HCT116 (cell line): Measurements from ENCODE around the gene FST. TPM values are rescaled to one million over a fixed set of nuclear protein-coding genes. Genes with fewer than 3 reads are reported as not detected.

Source experiments
- ATAC-seq: fragments of 200-7000 bp; cut with Tn5 transposase; 2 replicates; pipeline ENCODE4 v1.9.1; 2020; ENCODE audit warnings: mild to moderate bottlenecking, moderate library complexity
- BruUV-seq: library from RNA; stranded (reverse); fragments of 400-500 nt; replicated peaks from 2 replicates; lab custom pipeline; 2021; lab: Mats Ljungman, UMichigan
- CTCF ChIA-PET: fragments of 300-600 bp; sonication (Branson Sonifier 250); formaldehyde crosslinking; loops from one replicate; lab custom pipeline; 2021; ENCODE audit warnings: antibody characterized with exemption; lab: Charles Lee
- POLR2A ChIA-PET: fragments of 300-600, 350-600 bp; sonication (Branson Sonifier 250); formaldehyde crosslinking; loops from one replicate; lab custom pipeline; 2021; ENCODE audit warnings: antibody characterized with exemption; lab: Charles Lee
- RAD21 ChIA-PET, 2 experiments: fragments of 300-600 bp; sonication (Branson Sonifier 250); formaldehyde crosslinking; loops; one replicate each; lab custom pipeline; 2023; ENCODE audit warnings: low total read pairs in 2 of 2; ENCODE audit not compliant: uncharacterized antibody in 2 of 2, unreplicated experiment in 2 of 2, low non-redundant PET in 1 of 2; lab: Charles Lee
- DNase-seq: peaks from one replicate; pipeline ENCODE4 v3.0.0-alpha.2; 2010; ENCODE audit warnings: low read depth, low spot score
- H2AFZ ChIP-seq: fragments of 200-600 bp; shearing (Covaris generic), sonication (generic); 2 replicates; pipeline ENCODE4 v1.6.1; 2017; ENCODE audit warnings: low read depth, mixed run types, mixed read lengths, antibody characterized with exemption, low read length; ENCODE audit not compliant: poor library complexity, severe bottlenecking
- H3K27ac ChIP-seq: 2 replicates; pipeline ENCODE4 v1.5.1; 2012; ENCODE audit warnings: low read depth, low read length
- H3K27me3 ChIP-seq: fragments of 200-600 bp; sonication (generic); 2 replicates; pipeline ENCODE4 v1.6.1; 2016; ENCODE audit warnings: mixed run types, low read length, mixed read lengths; ENCODE audit not compliant: insufficient read depth
- H3K36me3 ChIP-seq, 2 experiments: fragments of 200-500 bp in 1 of 2; fragments of 200-600 bp in 1 of 2; sonication (Bioruptor generic) in 1 of 2; sonication (generic) in 1 of 2; 2 replicates each; pipeline versions ENCODE4 v1.5.1 to v1.6.1; 2014 to 2016; ENCODE audit warnings: low read length in 2 of 2, inconsistent platforms in 1 of 2, mixed read lengths in 1 of 2, mixed run types in 1 of 2; ENCODE audit not compliant: insufficient read depth in 2 of 2, control insufficient read depth in 1 of 2
- H3K4me1 ChIP-seq, 2 experiments: fragments of 200-600 bp in 1 of 2; sonication (generic) in 1 of 2; 2 replicates each; pipeline versions ENCODE4 v1.5.1 to v1.6.1; 2012 to 2017; ENCODE audit warnings: low read length in 2 of 2, inconsistent platforms in 1 of 2, mild to moderate bottlenecking in 1 of 2, mixed read lengths in 1 of 2, mixed run types in 1 of 2, moderate library complexity in 1 of 2; ENCODE audit not compliant: insufficient read depth in 2 of 2, control insufficient read depth in 1 of 2
- H3K4me2 ChIP-seq: fragments of 200-600 bp; sonication (generic); 2 replicates; pipeline ENCODE4 v1.6.1; 2017; ENCODE audit warnings: mixed run types, low read length, mixed read lengths
- H3K4me3 ChIP-seq, 2 experiments: fragments of 200-600 bp in 1 of 2; sonication (generic) in 1 of 2; replicated peaks in 1 of 2; 2 replicates each; pipeline ENCODE4 v1.5.1; 2011 to 2016; ENCODE audit warnings: low read length in 2 of 2, control low read depth in 1 of 2, low read depth in 1 of 2, mild to moderate bottlenecking in 1 of 2, mixed read lengths in 1 of 2, mixed run types in 1 of 2
- H3K79me2 ChIP-seq: fragments of 200-600 bp; sonication (generic); 2 replicates; pipeline ENCODE4 v1.6.1; 2017; ENCODE audit warnings: mild to moderate bottlenecking, mixed run types, low read length, moderate library complexity, mixed read lengths; ENCODE audit not compliant: insufficient read depth
- H3K9ac ChIP-seq: fragments of 200-600 bp; sonication (generic); 2 replicates; pipeline ENCODE4 v1.6.1; 2016; ENCODE audit warnings: low read length, mixed read lengths
- H3K9me2 ChIP-seq: fragments of 200-600 bp; sonication (generic), shearing (Covaris generic); 2 replicates; pipeline ENCODE4 v1.6.1; 2017; ENCODE audit warnings: mixed run types, mild to moderate bottlenecking, moderate library complexity; ENCODE audit not compliant: insufficient read depth
- H3K9me3 ChIP-seq, 2 experiments: fragments of 200-500 bp in 1 of 2; fragments of 200-600 bp in 1 of 2; sonication (Bioruptor generic) in 1 of 2; sonication (generic) in 1 of 2; 2 replicates each; pipeline ENCODE4 v1.6.1; 2014 to 2017; ENCODE audit warnings: low read length in 2 of 2, mixed read lengths in 2 of 2, inconsistent platforms in 1 of 2, low read depth in 1 of 2, mild to moderate bottlenecking in 1 of 2, mixed run types in 1 of 2, moderate library complexity in 1 of 2; ENCODE audit not compliant: control insufficient read depth in 1 of 2, insufficient read depth in 1 of 2
- H4K20me1 ChIP-seq: fragments of 200-600 bp; sonication (generic), shearing (Covaris generic); 2 replicates; pipeline ENCODE4 v1.6.1; 2017; ENCODE audit warnings: mixed run types, mild to moderate bottlenecking, moderate library complexity; ENCODE audit not compliant: insufficient read depth
- CBX3 ChIP-seq: IDR thresholded peaks from 2 replicates; pipeline ENCODE4 v1.6.1; 2012; ENCODE audit warnings: low read depth
- EZH2 ChIP-seq: fragments of 200-600 bp; sonication (generic); IDR thresholded peaks from 2 replicates; pipeline ENCODE4 v1.6.1; 2017; ENCODE audit warnings: antibody characterized with exemption, mixed run types
- JUND ChIP-seq: IDR thresholded peaks from 2 replicates; pipeline ENCODE4 v1.6.1; 2012
- POLR2A ChIP-seq: IDR thresholded peaks from 2 replicates; pipeline ENCODE4 v1.7.0; 2011; ENCODE audit warnings: borderline replicate concordance; ENCODE audit not compliant: insufficient read depth, insufficient read length; ENCODE audit errors: extremely low read depth
- SIN3A ChIP-seq: IDR thresholded peaks from 2 replicates; pipeline ENCODE4 v1.6.1; 2012; ENCODE audit warnings: low read depth
- ZNF274 ChIP-seq: fragments of 200-500 bp; sonication (Bioruptor generic); IDR thresholded peaks from 2 replicates; pipeline ENCODE4 v1.6.1; 2014; ENCODE audit warnings: mild to moderate bottlenecking, low read depth, low read length, inconsistent platforms
- intact Hi-C: fragments of 100-400 bp; cut with micrococcal nuclease; formaldehyde crosslinking; loops from 2 replicates; pipeline ENCODE4 v1.10.0; 2022
- total RNA-seq: library from RNA; stranded (reverse); gene quantifications from one replicate; pipeline ENCODE4 v1.2.1, GENCODE V29; 2021; ENCODE audit not compliant: unreplicated experiment
- TF ChIP-seq, protein P1 (sequence below): IDR thresholded peaks from 2 replicates; pipeline ENCODE4 v1.6.1; 2012; ENCODE audit warnings: low read depth
- TF ChIP-seq, protein P2 (sequence below): IDR thresholded peaks from 2 replicates; pipeline ENCODE4 v1.6.1; 2012
- TF ChIP-seq, protein P3 (sequence below), 3 experiments: fragments of 200-600 bp in 1 of 3; sonication (generic) in 1 of 3; IDR thresholded peaks in 2 of 3; conservative IDR thresholded peaks in 1 of 3; 2 replicates each; pipeline ENCODE4 v1.5.1; 2012 to 2017; ENCODE audit warnings: low read depth in 2 of 3, low read length in 2 of 3, antibody characterized with exemption in 1 of 3, borderline replicate concordance in 1 of 3, control low read depth in 1 of 3, mild to moderate bottlenecking in 1 of 3, mixed read lengths in 1 of 3, mixed run types in 1 of 3, moderate library complexity in 1 of 3; ENCODE audit not compliant: insufficient read depth in 1 of 3

Gene FST
- total RNA-seq, 1 experiment from 2014 or later: 0.34 TPM

DNA sequence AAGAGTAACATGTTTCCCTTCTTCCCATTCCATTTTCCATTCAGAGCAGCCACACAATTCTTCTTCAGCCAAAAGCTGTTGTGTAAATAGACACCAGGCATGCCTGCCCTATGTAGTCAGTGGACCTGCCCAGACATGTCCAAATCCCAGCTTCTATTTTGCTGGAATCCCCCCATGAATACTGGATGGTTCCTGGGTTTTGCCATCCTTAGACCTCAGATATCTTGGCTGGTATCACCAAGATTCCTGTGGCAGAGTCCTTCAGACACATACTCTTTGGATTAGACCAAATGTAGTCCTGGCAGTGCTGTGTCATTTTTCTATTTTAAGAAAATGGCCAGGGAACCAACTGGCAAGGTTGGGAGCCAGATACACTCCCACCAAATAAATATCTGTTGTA lies 10.3 kb downstream of the FST start:
- BruUV-seq: no TSS peak
- ChIA-PET RAD21 (no interaction called here), POLR2A (interaction anchor here (1.6 kb wide), 1 partner anchor 9 kb away, joined by 3 read pairs; no protein-coding TSS in a partner anchor), CTCF (no interaction called here)
- Histone ChIP-seq H4K20me1 (no peaks in the 10 kb centered on the region), H2AFZ (peak overlapping the region; percentile 65), H3K27me3 (no peaks in the 10 kb centered on the region), H3K4me3 (no peak overlapping the region), H3K9me2 (no peaks in the 10 kb centered on the region), H3K9me3 (no peaks in the 10 kb centered on the region), H3K36me3 (no peaks in the 10 kb centered on the region), H3K79me2 (no peaks in the 10 kb centered on the region), H3K9ac (no peak overlapping the region), H3K4me2 (peak overlapping the region; percentile 13; the same call in 1 of the 2 replicates), H3K27ac (no peak overlapping the region), H3K4me1 (peaks cover 2 to 8% of the 10 kb centered on the region in 2 experiments; a peak in 2 of 4 replicates)
- intact Hi-C loops: no loop called here
- no peak for DNase-seq
- TF ChIP-seq, protein P1, sequence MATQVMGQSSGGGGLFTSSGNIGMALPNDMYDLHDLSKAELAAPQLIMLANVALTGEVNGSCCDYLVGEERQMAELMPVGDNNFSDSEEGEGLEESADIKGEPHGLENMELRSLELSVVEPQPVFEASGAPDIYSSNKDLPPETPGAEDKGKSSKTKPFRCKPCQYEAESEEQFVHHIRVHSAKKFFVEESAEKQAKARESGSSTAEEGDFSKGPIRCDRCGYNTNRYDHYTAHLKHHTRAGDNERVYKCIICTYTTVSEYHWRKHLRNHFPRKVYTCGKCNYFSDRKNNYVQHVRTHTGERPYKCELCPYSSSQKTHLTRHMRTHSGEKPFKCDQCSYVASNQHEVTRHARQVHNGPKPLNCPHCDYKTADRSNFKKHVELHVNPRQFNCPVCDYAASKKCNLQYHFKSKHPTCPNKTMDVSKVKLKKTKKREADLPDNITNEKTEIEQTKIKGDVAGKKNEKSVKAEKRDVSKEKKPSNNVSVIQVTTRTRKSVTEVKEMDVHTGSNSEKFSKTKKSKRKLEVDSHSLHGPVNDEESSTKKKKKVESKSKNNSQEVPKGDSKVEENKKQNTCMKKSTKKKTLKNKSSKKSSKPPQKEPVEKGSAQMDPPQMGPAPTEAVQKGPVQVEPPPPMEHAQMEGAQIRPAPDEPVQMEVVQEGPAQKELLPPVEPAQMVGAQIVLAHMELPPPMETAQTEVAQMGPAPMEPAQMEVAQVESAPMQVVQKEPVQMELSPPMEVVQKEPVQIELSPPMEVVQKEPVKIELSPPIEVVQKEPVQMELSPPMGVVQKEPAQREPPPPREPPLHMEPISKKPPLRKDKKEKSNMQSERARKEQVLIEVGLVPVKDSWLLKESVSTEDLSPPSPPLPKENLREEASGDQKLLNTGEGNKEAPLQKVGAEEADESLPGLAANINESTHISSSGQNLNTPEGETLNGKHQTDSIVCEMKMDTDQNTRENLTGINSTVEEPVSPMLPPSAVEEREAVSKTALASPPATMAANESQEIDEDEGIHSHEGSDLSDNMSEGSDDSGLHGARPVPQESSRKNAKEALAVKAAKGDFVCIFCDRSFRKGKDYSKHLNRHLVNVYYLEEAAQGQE: no peak
- no peak for TF ChIP-seq ZNF274
- TF ChIP-seq, protein P2, sequence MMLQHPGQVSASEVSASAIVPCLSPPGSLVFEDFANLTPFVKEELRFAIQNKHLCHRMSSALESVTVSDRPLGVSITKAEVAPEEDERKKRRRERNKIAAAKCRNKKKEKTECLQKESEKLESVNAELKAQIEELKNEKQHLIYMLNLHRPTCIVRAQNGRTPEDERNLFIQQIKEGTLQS: no peak
- TF ChIP-seq SIN3A: no peak
- TF ChIP-seq POLR2A: no peak
- no peak for ATAC-seq

DNA sequence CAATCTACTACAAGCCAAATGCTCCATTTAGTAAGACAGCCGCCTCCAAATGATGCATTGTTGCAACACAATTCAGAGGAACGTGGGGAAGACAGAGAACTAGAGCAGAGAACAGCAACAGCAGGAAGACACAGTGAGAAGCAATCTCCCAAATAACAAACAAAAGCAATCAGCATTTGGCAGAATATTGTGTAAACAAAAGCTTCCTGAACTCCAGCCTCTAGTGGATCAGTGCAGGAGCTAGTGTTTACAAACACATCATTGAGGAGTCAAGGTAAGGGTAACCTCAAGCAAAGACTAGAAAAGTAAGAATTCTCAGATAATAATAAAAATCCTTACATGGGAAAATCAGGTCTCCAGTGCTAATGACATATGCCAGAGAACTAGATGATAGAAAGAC lies 20.6 kb downstream of the FST start:
- no peak overlapping the region for H3K9ac ChIP-seq
- intact Hi-C loops: no loop called here
- BruUV-seq: no TSS peak
- DNase-seq: no peak
- H3K4me2 ChIP-seq: no peak overlapping the region
- POLR2A ChIA-PET: no interaction called here
- H2AFZ ChIP-seq: no peak overlapping the region
- H3K79me2 ChIP-seq: no peaks in the 10 kb centered on the region
- RAD21 ChIA-PET: no interaction called here
- no peaks in the 10 kb centered on the region for H3K9me2 ChIP-seq
- CTCF ChIA-PET: no interaction called here
- no peak for ATAC-seq
- H3K36me3 ChIP-seq: no peaks in the 10 kb centered on the region
- no peak overlapping the region for H3K27ac ChIP-seq
- H4K20me1 ChIP-seq: no peaks in the 10 kb centered on the region
- H3K4me3 ChIP-seq: no peak overlapping the region
- no peaks in the 10 kb centered on the region for H3K27me3 ChIP-seq
- no peaks in the 10 kb centered on the region for H3K9me3 ChIP-seq
- H3K4me1 ChIP-seq: no peaks in the 10 kb centered on the region
- TF ChIP-seq, protein P3, sequence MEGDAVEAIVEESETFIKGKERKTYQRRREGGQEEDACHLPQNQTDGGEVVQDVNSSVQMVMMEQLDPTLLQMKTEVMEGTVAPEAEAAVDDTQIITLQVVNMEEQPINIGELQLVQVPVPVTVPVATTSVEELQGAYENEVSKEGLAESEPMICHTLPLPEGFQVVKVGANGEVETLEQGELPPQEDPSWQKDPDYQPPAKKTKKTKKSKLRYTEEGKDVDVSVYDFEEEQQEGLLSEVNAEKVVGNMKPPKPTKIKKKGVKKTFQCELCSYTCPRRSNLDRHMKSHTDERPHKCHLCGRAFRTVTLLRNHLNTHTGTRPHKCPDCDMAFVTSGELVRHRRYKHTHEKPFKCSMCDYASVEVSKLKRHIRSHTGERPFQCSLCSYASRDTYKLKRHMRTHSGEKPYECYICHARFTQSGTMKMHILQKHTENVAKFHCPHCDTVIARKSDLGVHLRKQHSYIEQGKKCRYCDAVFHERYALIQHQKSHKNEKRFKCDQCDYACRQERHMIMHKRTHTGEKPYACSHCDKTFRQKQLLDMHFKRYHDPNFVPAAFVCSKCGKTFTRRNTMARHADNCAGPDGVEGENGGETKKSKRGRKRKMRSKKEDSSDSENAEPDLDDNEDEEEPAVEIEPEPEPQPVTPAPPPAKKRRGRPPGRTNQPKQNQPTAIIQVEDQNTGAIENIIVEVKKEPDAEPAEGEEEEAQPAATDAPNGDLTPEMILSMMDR (IDR thresholded peaks at IDR 0.05 in 2 of 3, conservative IDR thresholded peaks at IDR 0.05 in 1 of 3; ENCODE audit: borderline replicate concordance in 1 of 3, insufficient read depth in 1 of 3, low read depth in 2 of 3, low read length in 2 of 3): no peak
- TF ChIP-seq, protein P1: no peak
- TF ChIP-seq, protein P2: no peak
- no peak for TF ChIP-seq JUND
- no peak for TF ChIP-seq CBX3
- TF ChIP-seq ZNF274: no peak
- no peak for TF ChIP-seq POLR2A
- no peak for TF ChIP-seq EZH2
